Measurements from ENCODE around the gene HNRNPDL.
"Not testable (repeated sequence)": the region's sequence is repeated elsewhere in the genome, so short reads cannot be mapped to it uniquely, and the experiment has no call there.

Gene HNRNPDL

DNA sequence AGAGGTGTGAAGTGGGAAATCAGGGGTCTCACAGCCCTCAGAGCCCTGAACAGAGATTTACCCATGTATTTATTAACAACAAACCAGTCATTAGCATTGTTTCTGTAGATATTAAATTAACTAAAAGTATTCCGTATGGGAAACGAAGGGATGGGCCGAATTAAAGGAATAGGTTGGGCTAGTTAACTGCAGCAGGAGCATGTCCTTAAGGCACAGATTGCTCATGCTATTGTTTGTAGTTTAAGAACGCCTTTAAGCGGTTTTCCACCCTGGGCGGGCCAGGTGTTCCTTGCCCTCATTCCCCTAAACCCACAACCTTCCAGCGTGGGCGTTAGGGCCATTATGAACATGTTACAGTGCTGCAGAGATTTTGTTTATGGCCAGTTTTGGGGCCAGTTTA, 44.0 kb downstream of the HNRNPDL start:
- DNase-seq (ENCODE audit: low spot score): not testable (repeated sequence)

DNA sequence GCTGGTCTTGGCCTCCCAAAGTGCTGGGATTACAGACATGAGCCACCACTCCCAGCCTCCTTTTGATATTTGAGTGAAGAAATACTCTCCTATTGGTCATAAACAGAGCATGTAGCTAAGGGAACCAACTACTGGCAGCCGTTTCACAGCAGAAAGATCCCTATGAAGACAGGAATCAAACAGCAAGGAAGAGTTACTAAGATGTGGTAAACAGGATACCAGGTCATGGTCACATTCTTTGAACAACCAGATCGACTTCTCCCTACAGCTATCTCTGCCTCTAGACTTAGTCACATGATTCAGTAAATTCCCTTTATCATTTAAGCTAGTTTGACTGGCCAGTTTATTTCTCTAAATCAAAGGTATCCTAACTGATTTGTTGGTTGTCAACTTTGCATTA, 47.5 kb downstream of the HNRNPDL start:
- no peak for DNase-seq (ENCODE audit: low spot score)

DNA sequence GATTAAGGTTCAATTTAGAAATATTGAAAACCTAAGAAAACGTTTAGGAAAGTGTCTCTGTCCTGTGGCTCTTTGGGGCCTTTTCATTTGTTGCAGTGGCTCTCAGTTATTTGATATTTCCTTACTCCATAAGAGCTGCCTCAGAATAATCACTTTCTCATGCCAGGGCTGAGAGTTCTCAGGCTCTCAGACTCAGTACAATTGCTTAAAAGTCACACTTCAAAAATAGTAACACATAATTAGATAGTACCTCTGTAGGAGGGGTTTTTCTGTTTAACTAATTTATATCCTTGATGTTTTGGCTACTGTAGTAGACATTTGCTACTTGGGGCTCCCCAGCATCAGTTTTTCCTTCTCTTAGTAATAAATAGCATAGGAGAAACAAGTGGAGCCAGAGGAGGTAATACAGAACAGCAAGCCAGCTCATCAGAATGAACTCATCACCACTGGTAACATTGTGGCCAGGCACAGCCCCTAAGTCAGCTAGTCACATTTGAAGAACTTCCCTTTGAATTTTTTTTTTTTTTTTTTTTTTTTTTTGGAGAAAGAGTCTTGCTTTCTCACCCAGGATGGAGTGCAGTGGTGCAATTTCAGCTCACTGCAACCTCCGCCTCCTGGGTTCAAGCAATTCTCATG, 48.5 kb downstream of the HNRNPDL start:
- no peak for DNase-seq (ENCODE audit: low spot score)

DNA sequence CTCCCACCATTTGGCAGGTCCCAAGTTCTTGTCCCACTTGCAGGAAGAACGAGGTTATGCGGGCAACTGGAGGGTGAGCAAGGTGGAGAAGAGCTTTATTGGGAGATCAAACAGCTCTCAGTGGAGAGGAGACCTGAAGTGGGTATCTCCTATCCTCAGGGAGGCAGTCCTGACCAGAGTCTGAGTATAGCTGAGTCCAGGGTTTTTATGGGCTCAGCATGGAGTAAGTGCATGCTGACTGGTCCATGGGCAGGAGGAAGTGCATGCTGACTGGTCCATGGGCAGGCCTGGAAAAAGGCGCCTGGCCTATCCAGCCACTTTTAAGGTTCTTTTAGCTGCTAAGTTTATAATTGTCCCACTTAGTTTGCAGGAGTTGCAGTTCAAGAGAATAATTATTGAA, 49.0 kb downstream of the HNRNPDL start:
- no peak for DNase-seq (ENCODE audit: low spot score)

DNA sequence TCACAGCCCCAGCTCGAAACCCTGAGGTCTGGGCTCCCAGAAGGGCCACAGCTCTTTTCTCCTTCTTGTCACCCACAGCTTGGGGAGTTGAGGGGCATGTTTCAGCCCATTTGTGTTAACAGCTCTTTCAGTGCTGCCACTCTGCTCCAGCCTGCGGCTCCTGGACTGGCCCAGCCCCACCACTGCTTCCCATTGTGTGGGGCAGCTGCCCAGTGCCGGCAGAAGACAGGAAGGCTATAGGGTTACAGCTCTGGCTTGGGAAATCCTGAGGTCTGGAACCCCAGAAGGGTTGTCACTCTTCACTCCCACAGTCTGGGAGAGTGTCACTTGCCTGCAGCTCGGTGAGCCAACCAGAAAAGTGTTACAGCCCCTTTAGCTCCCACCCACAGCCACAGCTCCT, 49.4 kb downstream of the HNRNPDL start:
- DNase-seq (ENCODE audit: low spot score): no peak

DNA sequence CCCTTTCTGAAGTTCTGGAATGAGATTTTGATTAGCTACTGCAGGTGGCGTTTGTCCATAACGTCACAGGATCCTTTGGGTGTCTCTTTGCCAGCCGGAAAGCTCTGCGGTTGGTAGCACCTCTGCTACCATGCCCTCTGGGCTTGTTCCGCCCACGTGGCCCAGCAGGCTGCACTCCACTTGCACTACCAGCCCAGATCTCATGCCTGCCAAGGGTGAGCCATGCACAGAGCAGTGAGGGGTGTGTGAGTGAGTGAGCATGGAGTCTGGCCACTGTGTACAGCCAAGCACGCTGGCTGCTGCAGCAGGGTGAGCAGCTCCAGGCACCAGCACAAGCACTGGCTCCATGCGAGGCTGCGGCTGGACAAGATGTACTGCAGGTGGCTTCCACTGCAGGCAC, 49.9 kb downstream of the HNRNPDL start:
- DNase-seq (ENCODE audit: low spot score): no peak

DNA sequence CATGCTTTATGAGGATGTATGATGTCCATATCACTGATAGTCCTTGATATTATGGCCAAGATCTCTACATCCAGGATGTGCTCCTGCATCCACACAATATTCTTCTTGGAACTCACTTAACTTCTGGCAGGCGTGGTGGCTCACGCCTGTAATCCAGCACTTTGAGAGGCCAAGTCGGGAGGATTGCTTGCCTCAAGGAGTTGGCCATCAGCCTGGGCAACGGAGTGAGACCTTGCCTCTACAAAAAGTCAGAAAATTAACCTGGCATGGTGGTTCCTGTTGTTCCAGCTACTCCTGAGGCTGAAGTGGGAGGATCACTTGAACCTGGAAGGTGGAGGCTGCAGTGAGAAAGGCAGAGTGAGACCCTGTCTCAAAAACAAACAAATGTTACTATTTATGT, 54.2 kb downstream of the HNRNPDL start:
- no peak for DNase-seq (ENCODE audit: low spot score)

DNA sequence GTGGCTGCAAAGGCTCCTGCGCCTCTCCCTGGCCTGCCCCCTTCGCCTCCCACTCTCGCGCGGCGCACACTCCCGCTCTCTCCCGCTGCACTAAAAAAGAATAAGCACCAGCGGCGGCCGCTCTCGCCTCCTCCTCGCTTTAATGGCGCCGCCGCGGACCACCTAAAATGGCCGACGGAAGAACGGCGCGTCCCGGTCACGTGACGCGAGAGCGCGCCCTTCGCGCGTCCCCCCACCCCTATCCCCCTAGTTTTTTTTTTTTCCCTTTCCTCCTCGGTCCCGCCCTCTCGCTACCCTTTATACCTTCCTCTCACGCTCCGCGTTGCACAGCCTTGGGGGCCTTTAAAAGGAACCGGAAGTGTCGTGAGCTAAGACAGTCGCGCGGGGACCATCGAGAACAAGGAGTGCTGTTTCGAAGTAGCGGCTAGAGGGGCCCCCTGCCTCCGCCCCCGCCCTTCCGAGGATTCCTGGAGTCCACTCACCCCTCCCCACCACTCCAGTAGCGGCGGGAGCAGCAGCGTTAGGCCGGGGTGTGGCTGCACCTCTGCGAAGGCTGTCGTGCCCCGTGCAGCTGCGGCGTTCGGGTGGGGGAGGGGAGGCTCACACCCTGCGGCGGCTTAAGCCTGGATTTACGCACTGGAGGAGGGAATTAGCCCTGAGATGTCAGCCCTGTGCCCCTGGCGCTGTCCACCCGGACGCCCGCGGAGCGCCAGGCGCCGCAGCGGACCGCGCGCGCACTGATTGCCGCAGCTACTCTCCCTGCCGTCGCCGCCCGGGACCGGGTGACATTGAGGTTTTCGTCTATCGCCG, 56.2 kb downstream of the HNRNPDL start, which contains the start of gene HNRNPD:
Gene HNRNPD (minus strand): TSS at position 176 of the 810 bp plus-strand sequence. CDS start 313 bp downstream, outside the sequence.
- peak; percentile 95 for DNase-seq (ENCODE audit: low spot score)

DNA sequence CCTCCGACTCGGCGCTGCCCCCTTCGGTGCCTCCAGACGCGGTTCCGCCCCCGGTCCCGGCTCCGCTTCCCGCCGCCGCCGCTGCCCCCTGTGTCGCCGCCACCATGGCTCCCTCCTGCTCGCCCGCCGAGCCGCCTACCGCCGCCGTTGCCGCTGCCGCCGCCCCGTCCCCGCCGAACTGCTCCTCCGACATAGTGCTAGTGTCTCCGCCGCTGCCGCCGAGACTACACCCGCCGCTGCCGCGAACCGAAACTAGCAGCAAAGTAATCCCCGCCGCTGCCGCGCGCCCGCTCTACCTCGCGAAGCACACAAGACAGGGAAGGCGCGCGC, 56.8 kb downstream of the HNRNPDL start:
- no peak for DNase-seq (ENCODE audit: low spot score)
